SK-N-SH treated with all-trans-retinoic acid at 6 μM for 48 hours (cell line): ENCODE data around the gene COL4A2.

Experiments
- ATAC-seq: fragments of 200-7000 bp; cut with Tn5 transposase; 3 replicates; pipeline ENCODE4 v1.9.1; 2020; ENCODE audit warnings: mild to moderate bottlenecking, moderate library complexity
- BACH2 ChIP-seq: fragments of 250-450 bp; sonication (Bioruptor Pico); IDR thresholded peaks from 2 replicates; pipeline ENCODE4 v1.9.0; 2021; ENCODE audit warnings: mild to moderate bottlenecking, borderline replicate concordance
- CREB5 ChIP-seq: fragments of 250-450 bp; sonication (Bioruptor Pico); IDR thresholded peaks from 2 replicates; pipeline ENCODE4 v1.5.1; 2020; ENCODE audit warnings: low read depth, mild to moderate bottlenecking, moderate library complexity
- CSDC2 ChIP-seq: fragments of 250-450 bp; sonication (Bioruptor Pico); IDR thresholded peaks from 2 replicates; pipeline ENCODE4 v1.5.0; 2020; ENCODE audit warnings: mild to moderate bottlenecking, moderate library complexity
- CSRNP3 ChIP-seq: fragments of 250-450 bp; sonication (Bioruptor Pico); IDR thresholded peaks from 2 replicates; pipeline ENCODE4 v1.5.1; 2021; ENCODE audit warnings: mild to moderate bottlenecking, moderate library complexity
- ESRRG ChIP-seq: fragments of 250-450 bp; sonication (Bioruptor Pico); IDR thresholded peaks from 2 replicates; pipeline ENCODE4 v1.6.1; 2021; ENCODE audit warnings: mild to moderate bottlenecking
- GLIS3 ChIP-seq: fragments of 250-450 bp; sonication (Bioruptor Pico); IDR thresholded peaks from 2 replicates; pipeline ENCODE4 v1.5.0; 2020; ENCODE audit warnings: mild to moderate bottlenecking, moderate library complexity
- OSR1 ChIP-seq: fragments of 250-450 bp; sonication (Bioruptor Pico); IDR thresholded peaks from 2 replicates; pipeline ENCODE4 v1.8.0; 2022; ENCODE audit warnings: moderate library complexity, mild to moderate bottlenecking, inconsistent platforms
- PATZ1 ChIP-seq: fragments of 250-450 bp; sonication (Bioruptor Pico); IDR thresholded peaks from 2 replicates; pipeline ENCODE4 v1.8.0; 2020; ENCODE audit warnings: mild to moderate bottlenecking, moderate library complexity, borderline replicate concordance
- POU6F1 ChIP-seq: fragments of 250-450 bp; sonication (Bioruptor Pico); IDR thresholded peaks from 2 replicates; pipeline ENCODE4 v1.8.0; 2021; ENCODE audit warnings: low read depth, mild to moderate bottlenecking, moderate library complexity, borderline replicate concordance
- PPARA ChIP-seq: fragments of 250-450 bp; sonication (Bioruptor Pico); IDR thresholded peaks from 2 replicates; pipeline ENCODE4 v1.5.0; 2020; ENCODE audit warnings: mild to moderate bottlenecking, borderline replicate concordance
- SNAI2 ChIP-seq: fragments of 250-450 bp; sonication (Bioruptor Pico); IDR thresholded peaks from 2 replicates; pipeline ENCODE4 v1.5.0; 2020; ENCODE audit warnings: mild to moderate bottlenecking, moderate library complexity
- TOX ChIP-seq: fragments of 250-450 bp; sonication (Bioruptor Pico); IDR thresholded peaks from 2 replicates; pipeline ENCODE4 v1.8.0; 2021; ENCODE audit warnings: mild to moderate bottlenecking, moderate library complexity, borderline replicate concordance
- TSHZ2 ChIP-seq: fragments of 250-450 bp; sonication (Bioruptor Pico); IDR thresholded peaks from 2 replicates; pipeline ENCODE4 v1.5.0; 2020; ENCODE audit warnings: mild to moderate bottlenecking, moderate library complexity
- ZC3H10 ChIP-seq: fragments of 250-450 bp; sonication (Bioruptor Pico); IDR thresholded peaks from 2 replicates; pipeline ENCODE4 v1.5.1; 2021; ENCODE audit warnings: mild to moderate bottlenecking, moderate library complexity
- ZFP3 ChIP-seq: fragments of 250-450 bp; sonication (Bioruptor Pico); IDR thresholded peaks from 2 replicates; pipeline ENCODE4 v1.5.0; 2020; ENCODE audit warnings: mild to moderate bottlenecking, moderate library complexity
- ZFP30 ChIP-seq: fragments of 450-650 bp; formaldehyde crosslinking; IDR thresholded peaks from 2 replicates; pipeline ENCODE4 v1.5.0; 2022; ENCODE audit warnings: mild to moderate bottlenecking, moderate library complexity
- ZNF565 ChIP-seq: fragments of 450-650 bp; formaldehyde crosslinking; conservative IDR thresholded peaks from 2 replicates; pipeline ENCODE4 v1.5.0; 2020; ENCODE audit warnings: low read depth, mild to moderate bottlenecking, moderate library complexity
- ZNF70 ChIP-seq: fragments of 450-650 bp; formaldehyde crosslinking; IDR thresholded peaks from 2 replicates; pipeline ENCODE4 v1.5.0; 2020; ENCODE audit warnings: mild to moderate bottlenecking, moderate library complexity
- ZNF8 ChIP-seq: fragments of 450-650 bp; formaldehyde crosslinking; IDR thresholded peaks from 2 replicates; pipeline ENCODE4 v1.5.0; 2020; ENCODE audit warnings: mild to moderate bottlenecking, moderate library complexity

COL4A2 gene

GRCh38 chr13:110559429-110559943, 252.4 kb downstream of the COL4A2 start:
- ATAC-seq: no peak
- TF ChIP-seq TSHZ2 (CRISPR knock-in tag) (no peak), TOX (CRISPR knock-in tag) (no peak), CREB5 (no peak), PATZ1 (CRISPR knock-in tag) (no peak), OSR1 (no peak), PPARA (no peak), CSRNP3 (no peak), BACH2 (CRISPR knock-in tag) (no peak), GLIS3 (no peak), POU6F1 (CRISPR knock-in tag) (no peak), ZNF565 (no peak), ZNF8 (CRISPR knock-in tag) (no peak), ZC3H10 (CRISPR knock-in tag) (no peak), CSDC2 (CRISPR knock-in tag) (no peak), ZNF70 (CRISPR knock-in tag) (no peak), ESRRG (CRISPR knock-in tag) (no peak), ZFP30 (CRISPR knock-in tag) (no peak), SNAI2 (no peak)

DNA sequence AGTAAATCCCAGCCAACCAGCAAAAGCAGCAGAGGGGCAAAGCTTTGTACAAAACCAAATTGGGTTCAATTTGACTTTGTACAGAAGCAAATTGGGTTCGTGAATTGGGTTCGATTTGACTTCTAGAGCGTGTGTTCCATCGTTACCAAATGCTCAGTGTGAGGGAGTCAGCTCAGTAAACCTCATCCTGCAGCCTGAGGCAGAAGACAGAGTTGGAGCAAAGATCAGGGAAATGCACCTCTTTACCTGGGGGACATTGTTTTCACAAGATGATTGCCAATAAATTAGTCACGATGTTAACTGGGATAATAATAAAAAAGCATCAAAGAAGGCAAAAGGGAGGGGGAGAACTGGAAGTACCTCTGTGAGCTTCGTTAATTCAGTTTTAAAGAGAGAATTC, 252.9 kb downstream of the COL4A2 start:
- no peak for ATAC-seq
- TF ChIP-seq SNAI2 (no peak), ZFP3 (no peak), TSHZ2 (CRISPR knock-in tag) (no peak)
